SK-N-SH (cell line): ENCODE results near the gene RPS6KA2. TPM values are rescaled to one million over a fixed set of nuclear protein-coding genes. Genes with fewer than 3 reads are reported as not detected.

Source experiments
- CTCF ChIA-PET: fragments of 300-600, 350-600 bp; formaldehyde crosslinking; extraction: SDS; loops from one replicate; lab custom pipeline; 2021; lab: Yijun Ruan, JAX
- POLR2A ChIA-PET: fragments of 350-600 bp; sonication (Branson Sonifier 250); formaldehyde crosslinking; extraction: SDS; loops from one replicate; lab custom pipeline; 2020; ENCODE audit warnings: antibody characterized with exemption, inconsistent platforms; lab: Yijun Ruan, JAX
- DNase-seq: peaks from one replicate; pipeline ENCODE4 v3.0.0; 2012
- H2AFZ ChIP-seq: fragments of 200-600 bp; sonication (generic); 2 replicates; pipeline ENCODE4 v1.8.1; 2016; ENCODE audit warnings: antibody characterized with exemption, mild to moderate bottlenecking, low read depth
- H3F3A ChIP-seq: fragments of 200-600 bp; sonication (generic); replicated peaks from 2 replicates; pipeline ENCODE3; 2016; ENCODE audit warnings: antibody characterized with exemption, mild to moderate bottlenecking; ENCODE audit not compliant: insufficient read depth
- H3K27ac ChIP-seq, 2 experiments: fragments of 200-500 bp in 1 of 2; fragments of 200-600 bp in 1 of 2; sonication (Bioruptor generic) in 1 of 2; sonication (generic), shearing (Covaris generic) in 1 of 2; 2 replicates each; pipeline versions ENCODE4 v1.5.1 to v1.6.1; 2014 to 2016; ENCODE audit warnings: low read depth in 2 of 2, inconsistent platforms in 1 of 2, low read length in 1 of 2, mild to moderate bottlenecking in 1 of 2, mixed read lengths in 1 of 2
- H3K27me3 ChIP-seq: fragments of 200-600 bp; sonication (generic), shearing (Covaris generic); 2 replicates; pipeline ENCODE4 v1.6.1; 2016; ENCODE audit warnings: mixed run types; ENCODE audit not compliant: insufficient read depth
- H3K36me3 ChIP-seq, 2 experiments: fragments of 200-500 bp in 1 of 2; fragments of 200-600 bp in 1 of 2; sonication (Bioruptor generic) in 1 of 2; sonication (generic) in 1 of 2; replicated peaks in 1 of 2; 2 replicates each; pipeline versions ENCODE3 to v1.5.1; 2014 to 2016; ENCODE audit warnings: low read length in 1 of 2, mild to moderate bottlenecking in 1 of 2; ENCODE audit not compliant: insufficient read depth in 2 of 2, control insufficient read depth in 1 of 2
- H3K4me1 ChIP-seq, 2 experiments: fragments of 200-500 bp in 1 of 2; fragments of 200-600 bp in 1 of 2; sonication (Bioruptor generic) in 1 of 2; sonication (generic), shearing (Covaris generic) in 1 of 2; 2 replicates each; pipeline versions ENCODE4 v1.5.1 to v1.6.1; 2014 to 2016; ENCODE audit warnings: low read depth in 1 of 2, low read length in 1 of 2, mixed run types in 1 of 2; ENCODE audit not compliant: insufficient read depth in 2 of 2, control insufficient read depth in 1 of 2
- H3K4me2 ChIP-seq: fragments of 200-600 bp; sonication (generic), shearing (Covaris generic); 2 replicates; pipeline ENCODE4 v1.6.1; 2017; ENCODE audit warnings: mixed run types
- H3K4me3 ChIP-seq, 2 experiments: fragments of 200-500 bp in 1 of 2; fragments of 200-600 bp in 1 of 2; sonication (Bioruptor generic) in 1 of 2; sonication (generic), shearing (Covaris generic) in 1 of 2; 2 replicates each; pipeline versions ENCODE4 v1.5.1 to v1.8.1; 2014 to 2016; ENCODE audit warnings: low read depth in 2 of 2, inconsistent platforms in 1 of 2, low read length in 1 of 2, mild to moderate bottlenecking in 1 of 2, mixed read lengths in 1 of 2, moderate library complexity in 1 of 2
- H3K79me2 ChIP-seq: fragments of 200-600 bp; sonication (generic); 2 replicates; pipeline ENCODE4 v1.8.1; 2017; ENCODE audit warnings: mild to moderate bottlenecking; ENCODE audit not compliant: insufficient read depth
- H3K9ac ChIP-seq: fragments of 200-600 bp; sonication (generic); 2 replicates; pipeline ENCODE4 v1.6.1; 2017; ENCODE audit warnings: mixed run types
- H3K9me2 ChIP-seq: fragments of 200-600 bp; sonication (generic); 2 replicates; pipeline ENCODE4 v1.6.1; 2017; ENCODE audit warnings: mixed run types
- H3K9me3 ChIP-seq: fragments of 200-600 bp; sonication (generic); 2 replicates; pipeline ENCODE4 v1.6.1; 2017; ENCODE audit warnings: mixed run types, mild to moderate bottlenecking, moderate library complexity
- H4K20me1 ChIP-seq: fragments of 200-600 bp; sonication (generic); 2 replicates; pipeline ENCODE4 v1.6.1; 2017; ENCODE audit warnings: mild to moderate bottlenecking, mixed run types; ENCODE audit not compliant: insufficient read depth
- CHD2 ChIP-seq: fragments of 150-350 bp; IDR thresholded peaks from 2 replicates; pipeline ENCODE4 v1.6.1; 2018; ENCODE audit warnings: low read length; ENCODE audit not compliant: partially characterized antibody
- ELF1 ChIP-seq: IDR thresholded peaks from 2 replicates; pipeline ENCODE4 v1.4.0; 2012
- EZH2phosphoT487 ChIP-seq: fragments of 200-600 bp; sonication (generic); IDR thresholded peaks from 2 replicates; pipeline ENCODE4 v1.6.1; 2017; ENCODE audit warnings: low read depth, mixed run types, mild to moderate bottlenecking, antibody characterized with exemption, moderate library complexity, borderline replicate concordance
- MAX ChIP-seq: IDR thresholded peaks from 2 replicates; pipeline ENCODE4 v1.4.0; 2012; ENCODE audit warnings: low read depth
- MEF2A ChIP-seq: IDR thresholded peaks from 2 replicates; pipeline ENCODE4 v1.4.0; 2012; ENCODE audit warnings: low read depth, borderline replicate concordance
- POLR2AphosphoS5 ChIP-seq: IDR thresholded peaks from 2 replicates; pipeline ENCODE4 v1.6.1; 2012; ENCODE audit warnings: low read depth, low read length
- RAD21 ChIP-seq: IDR thresholded peaks from 2 replicates; pipeline ENCODE4 v1.6.1; 2012; ENCODE audit warnings: mild to moderate bottlenecking, low read length
- RCOR1 ChIP-seq: fragments of 150-350 bp; IDR thresholded peaks from 2 replicates; pipeline ENCODE4 v1.6.1; 2017; ENCODE audit warnings: antibody characterized with exemption, low read length
- RFX5 ChIP-seq: IDR thresholded peaks from 2 replicates; pipeline ENCODE4 v1.6.1; 2012; ENCODE audit warnings: mild to moderate bottlenecking, improper control_type of control experiment, low read length
- RXRA ChIP-seq: IDR thresholded peaks from 2 replicates; pipeline ENCODE4 v1.4.0; 2012; ENCODE audit warnings: low read depth, mild to moderate bottlenecking, borderline replicate concordance
- TCF12 ChIP-seq: IDR thresholded peaks from 2 replicates; pipeline ENCODE4 v1.4.0; 2012
- TEAD4 ChIP-seq: IDR thresholded peaks from 2 replicates; pipeline ENCODE4 v1.4.0; 2012; ENCODE audit warnings: mild to moderate bottlenecking, borderline replicate concordance; ENCODE audit not compliant: insufficient read depth
- USF2 ChIP-seq: fragments of 150-350 bp; IDR thresholded peaks from 2 replicates; pipeline ENCODE4 v1.6.1; 2017; ENCODE audit warnings: antibody characterized with exemption, low read length, low read depth, borderline replicate concordance
- YY1 ChIP-seq: IDR thresholded peaks from 2 replicates; pipeline ENCODE4 v1.4.0; 2012; ENCODE audit warnings: low read depth, mild to moderate bottlenecking
- WGBS: methylation state at CpG from one replicate; pipeline ENCODE4 v1.1.6; 2017; ENCODE audit warnings: low lambda C conversion rate; 5-methylcytosine and 5-hydroxymethylcytosine counted together
- polyA plus RNA-seq, 3 experiments: library from polyadenylated mRNA; depleted of rRNA; stranded (reverse); fragments of >200 nt; gene quantifications; 2 replicates each; pipeline ENCODE4 v1.2.3, GENCODE V29; 2012
- TF ChIP-seq, protein P1 (sequence below): IDR thresholded peaks from 2 replicates; pipeline ENCODE4 v1.4.0; 2012; ENCODE audit warnings: low read depth, borderline replicate concordance
- TF ChIP-seq, protein P2 (sequence below): fragments of 150-350 bp; IDR thresholded peaks from 2 replicates; pipeline ENCODE4 v1.6.1; 2016; ENCODE audit warnings: mild to moderate bottlenecking, low read depth, low read length
- TF ChIP-seq, protein P3 (sequence below): IDR thresholded peaks from 2 replicates; pipeline ENCODE4 v1.6.1; 2012; ENCODE audit warnings: mild to moderate bottlenecking, low read depth, low read length, moderate library complexity
- TF ChIP-seq, protein P4 (sequence below): fragments of 200-600 bp; sonication (generic); IDR thresholded peaks from 2 replicates; pipeline ENCODE4 v1.6.1; 2017; ENCODE audit warnings: antibody characterized with exemption, mild to moderate bottlenecking, moderate library complexity

RPS6KA2 gene
- polyA plus RNA-seq, 1 of the 3 experiments (the other 2 are of a cell fraction): 59.5 TPM

- ChIA-PET POLR2A (no interaction called here), CTCF (interaction anchor here (1.2 kb wide), 1 partner anchor 202 kb away, joined by 4 read pairs; no protein-coding TSS in a partner anchor)
- no peak overlapping the region for H3K9ac ChIP-seq
- no peak overlapping the region; a peak in 1 of 4 replicates for H3K27ac ChIP-seq
- no peaks in the 10 kb centered on the region for H3K9me2 ChIP-seq
- H3K79me2 ChIP-seq: peaks cover 41% of the 10 kb centered on the region
- H2AFZ ChIP-seq: no peak overlapping the region
- H3K27me3 ChIP-seq: no peaks in the 10 kb centered on the region
- no peak overlapping the region for H3K4me3 ChIP-seq
- no peaks in the 10 kb centered on the region for H3K9me3 ChIP-seq
- H3F3A ChIP-seq: no peaks in the 10 kb centered on the region
- no peak overlapping the region for H3K4me2 ChIP-seq
- H3K36me3 ChIP-seq: peaks cover 7 to 11% of the 10 kb centered on the region in 2 experiments
- TF ChIP-seq RCOR1 (no peak), POLR2AphosphoS5 (no peak), ELF1 (no peak), MEF2A (no peak), CHD2 (no peak), MAX (no peak), TCF12 (no peak), USF2 (no peak), RAD21 (no peak), RXRA (no peak), RFX5 (no peak), YY1 (no peak), TEAD4 (no peak), EZH2phosphoT487 (no peak)
- TF ChIP-seq, protein P1, sequence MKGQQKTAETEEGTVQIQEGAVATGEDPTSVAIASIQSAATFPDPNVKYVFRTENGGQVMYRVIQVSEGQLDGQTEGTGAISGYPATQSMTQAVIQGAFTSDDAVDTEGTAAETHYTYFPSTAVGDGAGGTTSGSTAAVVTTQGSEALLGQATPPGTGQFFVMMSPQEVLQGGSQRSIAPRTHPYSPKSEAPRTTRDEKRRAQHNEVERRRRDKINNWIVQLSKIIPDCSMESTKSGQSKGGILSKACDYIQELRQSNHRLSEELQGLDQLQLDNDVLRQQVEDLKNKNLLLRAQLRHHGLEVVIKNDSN: no peak
- TF ChIP-seq, protein P2, sequence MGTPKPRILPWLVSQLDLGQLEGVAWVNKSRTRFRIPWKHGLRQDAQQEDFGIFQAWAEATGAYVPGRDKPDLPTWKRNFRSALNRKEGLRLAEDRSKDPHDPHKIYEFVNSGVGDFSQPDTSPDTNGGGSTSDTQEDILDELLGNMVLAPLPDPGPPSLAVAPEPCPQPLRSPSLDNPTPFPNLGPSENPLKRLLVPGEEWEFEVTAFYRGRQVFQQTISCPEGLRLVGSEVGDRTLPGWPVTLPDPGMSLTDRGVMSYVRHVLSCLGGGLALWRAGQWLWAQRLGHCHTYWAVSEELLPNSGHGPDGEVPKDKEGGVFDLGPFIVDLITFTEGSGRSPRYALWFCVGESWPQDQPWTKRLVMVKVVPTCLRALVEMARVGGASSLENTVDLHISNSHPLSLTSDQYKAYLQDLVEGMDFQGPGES: no peak
- TF ChIP-seq, protein P3, sequence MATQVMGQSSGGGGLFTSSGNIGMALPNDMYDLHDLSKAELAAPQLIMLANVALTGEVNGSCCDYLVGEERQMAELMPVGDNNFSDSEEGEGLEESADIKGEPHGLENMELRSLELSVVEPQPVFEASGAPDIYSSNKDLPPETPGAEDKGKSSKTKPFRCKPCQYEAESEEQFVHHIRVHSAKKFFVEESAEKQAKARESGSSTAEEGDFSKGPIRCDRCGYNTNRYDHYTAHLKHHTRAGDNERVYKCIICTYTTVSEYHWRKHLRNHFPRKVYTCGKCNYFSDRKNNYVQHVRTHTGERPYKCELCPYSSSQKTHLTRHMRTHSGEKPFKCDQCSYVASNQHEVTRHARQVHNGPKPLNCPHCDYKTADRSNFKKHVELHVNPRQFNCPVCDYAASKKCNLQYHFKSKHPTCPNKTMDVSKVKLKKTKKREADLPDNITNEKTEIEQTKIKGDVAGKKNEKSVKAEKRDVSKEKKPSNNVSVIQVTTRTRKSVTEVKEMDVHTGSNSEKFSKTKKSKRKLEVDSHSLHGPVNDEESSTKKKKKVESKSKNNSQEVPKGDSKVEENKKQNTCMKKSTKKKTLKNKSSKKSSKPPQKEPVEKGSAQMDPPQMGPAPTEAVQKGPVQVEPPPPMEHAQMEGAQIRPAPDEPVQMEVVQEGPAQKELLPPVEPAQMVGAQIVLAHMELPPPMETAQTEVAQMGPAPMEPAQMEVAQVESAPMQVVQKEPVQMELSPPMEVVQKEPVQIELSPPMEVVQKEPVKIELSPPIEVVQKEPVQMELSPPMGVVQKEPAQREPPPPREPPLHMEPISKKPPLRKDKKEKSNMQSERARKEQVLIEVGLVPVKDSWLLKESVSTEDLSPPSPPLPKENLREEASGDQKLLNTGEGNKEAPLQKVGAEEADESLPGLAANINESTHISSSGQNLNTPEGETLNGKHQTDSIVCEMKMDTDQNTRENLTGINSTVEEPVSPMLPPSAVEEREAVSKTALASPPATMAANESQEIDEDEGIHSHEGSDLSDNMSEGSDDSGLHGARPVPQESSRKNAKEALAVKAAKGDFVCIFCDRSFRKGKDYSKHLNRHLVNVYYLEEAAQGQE: no peak
- TF ChIP-seq, protein P4, sequence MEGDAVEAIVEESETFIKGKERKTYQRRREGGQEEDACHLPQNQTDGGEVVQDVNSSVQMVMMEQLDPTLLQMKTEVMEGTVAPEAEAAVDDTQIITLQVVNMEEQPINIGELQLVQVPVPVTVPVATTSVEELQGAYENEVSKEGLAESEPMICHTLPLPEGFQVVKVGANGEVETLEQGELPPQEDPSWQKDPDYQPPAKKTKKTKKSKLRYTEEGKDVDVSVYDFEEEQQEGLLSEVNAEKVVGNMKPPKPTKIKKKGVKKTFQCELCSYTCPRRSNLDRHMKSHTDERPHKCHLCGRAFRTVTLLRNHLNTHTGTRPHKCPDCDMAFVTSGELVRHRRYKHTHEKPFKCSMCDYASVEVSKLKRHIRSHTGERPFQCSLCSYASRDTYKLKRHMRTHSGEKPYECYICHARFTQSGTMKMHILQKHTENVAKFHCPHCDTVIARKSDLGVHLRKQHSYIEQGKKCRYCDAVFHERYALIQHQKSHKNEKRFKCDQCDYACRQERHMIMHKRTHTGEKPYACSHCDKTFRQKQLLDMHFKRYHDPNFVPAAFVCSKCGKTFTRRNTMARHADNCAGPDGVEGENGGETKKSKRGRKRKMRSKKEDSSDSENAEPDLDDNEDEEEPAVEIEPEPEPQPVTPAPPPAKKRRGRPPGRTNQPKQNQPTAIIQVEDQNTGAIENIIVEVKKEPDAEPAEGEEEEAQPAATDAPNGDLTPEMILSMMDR: no peak
- 92% methylated on average over 18 of the region's 18 CpGs for whole genome bisulfite sequencing
- DNase-seq: no peak
- H4K20me1 ChIP-seq: no peaks in the 10 kb centered on the region; the same call in 1 of the 2 replicates
- H3K4me1 ChIP-seq: peaks cover 0 to 28% of the 10 kb centered on the region in 2 experiments; a peak in 2 of 4 replicates
Observed at GRCh38 chr6:166573511-166574216, 53.4 kb downstream of the RPS6KA2 start.
